Upper lobe of left lung (tissue), 4 donors: ENCODE results near the gene ISY1.
"Not testable (repeated sequence)": the region's sequence is repeated elsewhere in the genome, so short reads cannot be mapped to it uniquely, and the experiment has no call there.

Experiments
- CTCF ChIP-seq, 6 experiments: fragments of 450-650 bp in 4 of 6; fragments of 200-600 bp in 2 of 6; sonication (generic) in 2 of 6; IDR thresholded peaks; one replicate each; pipeline ENCODE4 v1.5.1; 2016 to 2019; ENCODE audit warnings: antibody characterized with exemption in 6 of 6
- POLR2A ChIP-seq, 4 donors: fragments of 450-650 bp; IDR thresholded peaks; one replicate each; pipeline ENCODE4 v1.5.1; 2016 to 2017; ENCODE audit warnings: antibody characterized with exemption in 4 of 4, mild to moderate bottlenecking in 2 of 4

- TF ChIP-seq POLR2A, CTCF (IDR thresholded peaks at IDR 0.05): not testable (repeated sequence)
Measured at GRCh38 chr3:129184784-129185542, 24.1 kb upstream of the ISY1 start.
